HUES48 (cell line): ENCODE data around the gene SPACA7.

ENCODE experiments used
- H3K27ac ChIP-seq: one replicate; pipeline ENCODE4 v1.7.0; 2013; ENCODE audit warnings: low read depth, low read length, inconsistent platforms
- H3K27me3 ChIP-seq: 2 replicates; pipeline ENCODE4 v1.6.1; 2013; ENCODE audit warnings: mild to moderate bottlenecking, low read length; ENCODE audit not compliant: control insufficient read depth, insufficient read depth
- H3K36me3 ChIP-seq: 2 replicates; pipeline ENCODE4 v1.6.1; 2013; ENCODE audit warnings: low read length; ENCODE audit not compliant: control insufficient read depth, insufficient read depth
- H3K4me1 ChIP-seq: 2 replicates; pipeline ENCODE4 v1.6.1; 2013; ENCODE audit warnings: mild to moderate bottlenecking, low read length; ENCODE audit not compliant: control insufficient read depth, insufficient read depth
- H3K4me3 ChIP-seq: 2 replicates; pipeline ENCODE4 v1.5.1; 2013; ENCODE audit warnings: mild to moderate bottlenecking, low read depth, low read length
- H3K9ac ChIP-seq: 2 replicates; pipeline ENCODE4 v1.6.1; 2013; ENCODE audit warnings: mild to moderate bottlenecking, low read depth, low read length, moderate library complexity
- H3K9me3 ChIP-seq: 2 replicates; pipeline ENCODE4 v1.6.1; 2013; ENCODE audit warnings: low read length; ENCODE audit not compliant: control insufficient read depth, insufficient read depth

SPACA7 gene

GRCh38 chr13:112448621-112449544 is 72.7 kb downstream of the SPACA7 start:
- H3K27ac ChIP-seq: no peak overlapping the region
- no peak overlapping the region for H3K9ac ChIP-seq
- no peaks in the 10 kb centered on the region for H3K4me1 ChIP-seq
- 0 out of 2 replicates have a peak, but pooled peaks cover 6% of the 10 kb centered on the region for H3K27me3 ChIP-seq
- no peaks in the 10 kb centered on the region for H3K36me3 ChIP-seq
- no peak overlapping the region for H3K4me3 ChIP-seq
- no peaks in the 10 kb centered on the region for H3K9me3 ChIP-seq

GRCh38 chr13:112449545-112449930 is 73.4 kb downstream of the SPACA7 start:
- Histone ChIP-seq H3K4me3 (no peak overlapping the region), H3K4me1 (no peaks in the 10 kb centered on the region), H3K27ac (no peak overlapping the region), H3K9ac (no peak overlapping the region), H3K36me3 (no peaks in the 10 kb centered on the region), H3K27me3 (0 out of 2 replicates have a peak, but pooled peaks cover 4% of the 10 kb centered on the region), H3K9me3 (no peaks in the 10 kb centered on the region)

- Histone ChIP-seq H3K27me3 (no peaks in the 10 kb centered on the region), H3K4me3 (no peak overlapping the region), H3K27ac (no peak overlapping the region), H3K9ac (no peak overlapping the region), H3K4me1 (no peaks in the 10 kb centered on the region), H3K36me3 (no peaks in the 10 kb centered on the region), H3K9me3 (no peaks in the 10 kb centered on the region)
Measured at GRCh38 chr13:112450118-112450903, 74.2 kb downstream of the SPACA7 start.

- no peaks in the 10 kb centered on the region for H3K9me3 ChIP-seq
- H3K27me3 ChIP-seq: no peaks in the 10 kb centered on the region
- no peak overlapping the region for H3K9ac ChIP-seq
- no peak overlapping the region for H3K4me3 ChIP-seq
- H3K4me1 ChIP-seq: no peaks in the 10 kb centered on the region
- H3K27ac ChIP-seq: no peak overlapping the region
- H3K36me3 ChIP-seq: no peaks in the 10 kb centered on the region
Measured at GRCh38 chr13:112450904-112451240, 74.7 kb downstream of the SPACA7 start.

- Histone ChIP-seq H3K4me3 (no peak overlapping the region), H3K9ac (no peak overlapping the region), H3K36me3 (no peaks in the 10 kb centered on the region), H3K27me3 (no peaks in the 10 kb centered on the region), H3K4me1 (no peaks in the 10 kb centered on the region), H3K9me3 (no peaks in the 10 kb centered on the region), H3K27ac (no peak overlapping the region)
Measured at GRCh38 chr13:112451512-112452379, 75.6 kb downstream of the SPACA7 start.

- Histone ChIP-seq H3K9ac (no peak overlapping the region), H3K4me1 (no peaks in the 10 kb centered on the region), H3K27ac (no peak overlapping the region), H3K4me3 (no peak overlapping the region), H3K36me3 (no peaks in the 10 kb centered on the region), H3K9me3 (no peaks in the 10 kb centered on the region), H3K27me3 (no peaks in the 10 kb centered on the region)
Measured at GRCh38 chr13:112452380-112453206, 76.4 kb downstream of the SPACA7 start.

- Histone ChIP-seq H3K9me3 (no peaks in the 10 kb centered on the region), H3K4me3 (no peak overlapping the region), H3K9ac (no peak overlapping the region), H3K36me3 (no peaks in the 10 kb centered on the region), H3K4me1 (no peaks in the 10 kb centered on the region), H3K27ac (no peak overlapping the region), H3K27me3 (no peaks in the 10 kb centered on the region)
Measured at GRCh38 chr13:112453207-112453829, 77.2 kb downstream of the SPACA7 start.

GRCh38 chr13:112453874-112454647 is 77.9 kb downstream of the SPACA7 start:
- H3K4me3 ChIP-seq: no peak overlapping the region
- no peak overlapping the region for H3K27ac ChIP-seq
- H3K9ac ChIP-seq: no peak overlapping the region
- no peaks in the 10 kb centered on the region for H3K36me3 ChIP-seq
- H3K9me3 ChIP-seq: no peaks in the 10 kb centered on the region
- H3K4me1 ChIP-seq: no peaks in the 10 kb centered on the region
- no peaks in the 10 kb centered on the region for H3K27me3 ChIP-seq

GRCh38 chr13:112454648-112455334 is 78.6 kb downstream of the SPACA7 start:
- no peak overlapping the region for H3K27ac ChIP-seq
- no peaks in the 10 kb centered on the region; the same call in 1 of the 2 replicates for H3K9me3 ChIP-seq
- no peaks in the 10 kb centered on the region for H3K27me3 ChIP-seq
- no peaks in the 10 kb centered on the region for H3K4me1 ChIP-seq
- no peak overlapping the region for H3K9ac ChIP-seq
- no peak overlapping the region for H3K4me3 ChIP-seq
- H3K36me3 ChIP-seq: no peaks in the 10 kb centered on the region
